ENCODE results near the gene RPS5.
"Not testable (repeated sequence)": the region's sequence is repeated elsewhere in the genome, so short reads cannot be mapped to it uniquely, and the experiment has no call there.

The RPS5 gene

GRCh38 chr19:58385313-58385890, 1.7 kb upstream of the RPS5 start:
- DNase-seq (ENCODE audit: low read depth in 2 of 2), result no peak

DNA sequence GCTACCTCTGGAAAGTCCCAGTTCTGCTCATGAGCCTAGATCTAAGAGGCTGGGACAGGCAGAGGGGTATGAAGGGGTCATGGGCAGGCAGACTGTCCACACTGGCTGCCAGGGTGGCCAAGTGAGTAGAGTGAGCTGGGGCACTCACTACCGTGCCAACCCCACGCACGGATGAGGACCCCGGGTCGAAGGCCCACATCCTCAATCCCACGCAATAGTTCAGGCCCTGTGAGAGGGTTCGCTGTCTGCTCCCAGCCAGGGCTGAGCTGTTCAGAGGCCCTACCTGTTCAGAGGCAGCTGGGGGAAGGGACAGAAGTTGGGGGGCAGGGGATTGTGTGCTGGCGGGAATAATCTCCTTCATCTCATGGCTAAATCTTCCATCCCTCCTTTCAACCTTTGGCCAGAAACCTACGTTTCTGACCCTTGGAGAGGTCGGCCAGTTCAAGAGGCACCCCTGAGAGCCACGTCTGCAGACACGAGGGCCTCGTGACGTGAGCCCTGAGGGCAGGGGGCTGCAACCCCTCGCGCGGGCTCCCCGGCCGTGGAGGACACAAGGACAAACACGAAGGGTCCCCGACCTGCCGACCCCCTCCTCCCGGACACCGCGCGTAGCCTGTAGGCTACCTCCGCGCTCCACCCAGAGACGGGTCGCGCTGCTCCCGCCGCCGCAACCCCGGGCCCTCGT, 1.0 kb upstream of the RPS5 start:
- no peak for DNase-seq (ENCODE audit: low read depth in 2 of 2)

GRCh38 chr19:58387338-58388174, 487 bp downstream of the RPS5 start:
- DNase-seq (ENCODE audit: low read depth in 2 of 2), result no peak

DNA sequence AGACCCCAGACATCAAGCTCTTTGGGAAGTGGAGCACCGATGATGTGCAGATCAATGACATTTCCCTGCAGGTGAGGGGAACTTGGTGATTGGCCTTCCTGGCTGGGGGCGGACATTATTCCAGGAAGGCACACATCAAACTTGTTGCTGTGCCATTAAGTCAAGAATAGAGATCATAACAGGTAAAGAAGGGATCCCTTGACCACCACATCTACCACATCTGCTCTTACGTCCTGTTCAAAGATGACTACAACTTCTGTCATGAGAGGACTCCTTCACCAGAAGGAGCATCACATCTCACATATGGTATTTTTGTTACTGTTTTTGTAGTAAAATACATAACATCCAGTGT, 1.1 kb downstream of the RPS5 start:
- DNase-seq (ENCODE audit: low read depth in 2 of 2), result no peak

- no peak for DNase-seq (ENCODE audit: low read depth in 2 of 2)
Measured at GRCh38 chr19:58392945-58393724, 6.1 kb downstream of the RPS5 start.

GRCh38 chr19:58393725-58394033, 6.6 kb downstream of the RPS5 start:
- no peak for DNase-seq (ENCODE audit: low read depth in 2 of 2)

DNA sequence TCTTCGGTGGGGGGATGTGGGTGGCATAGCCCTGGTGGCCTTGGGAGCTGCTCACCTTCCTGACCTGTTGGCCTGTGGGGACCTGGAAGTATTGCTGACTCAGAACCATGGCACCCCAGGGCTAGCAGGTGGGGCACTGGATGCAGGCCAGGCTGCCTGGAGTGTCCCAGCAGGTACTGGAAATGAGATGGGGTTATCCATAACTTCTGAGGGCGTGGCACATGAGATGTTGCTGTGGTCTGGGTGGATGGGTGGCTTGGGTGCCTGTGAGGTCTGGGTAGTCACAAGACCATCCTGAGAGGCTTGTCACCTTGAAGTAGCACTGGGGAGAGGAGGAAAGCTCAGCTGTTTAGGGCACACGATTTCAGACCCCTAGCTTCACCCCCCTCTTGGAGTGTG, 7.8 kb downstream of the RPS5 start:
- no peak for DNase-seq (ENCODE audit: low read depth in 2 of 2)

DNA sequence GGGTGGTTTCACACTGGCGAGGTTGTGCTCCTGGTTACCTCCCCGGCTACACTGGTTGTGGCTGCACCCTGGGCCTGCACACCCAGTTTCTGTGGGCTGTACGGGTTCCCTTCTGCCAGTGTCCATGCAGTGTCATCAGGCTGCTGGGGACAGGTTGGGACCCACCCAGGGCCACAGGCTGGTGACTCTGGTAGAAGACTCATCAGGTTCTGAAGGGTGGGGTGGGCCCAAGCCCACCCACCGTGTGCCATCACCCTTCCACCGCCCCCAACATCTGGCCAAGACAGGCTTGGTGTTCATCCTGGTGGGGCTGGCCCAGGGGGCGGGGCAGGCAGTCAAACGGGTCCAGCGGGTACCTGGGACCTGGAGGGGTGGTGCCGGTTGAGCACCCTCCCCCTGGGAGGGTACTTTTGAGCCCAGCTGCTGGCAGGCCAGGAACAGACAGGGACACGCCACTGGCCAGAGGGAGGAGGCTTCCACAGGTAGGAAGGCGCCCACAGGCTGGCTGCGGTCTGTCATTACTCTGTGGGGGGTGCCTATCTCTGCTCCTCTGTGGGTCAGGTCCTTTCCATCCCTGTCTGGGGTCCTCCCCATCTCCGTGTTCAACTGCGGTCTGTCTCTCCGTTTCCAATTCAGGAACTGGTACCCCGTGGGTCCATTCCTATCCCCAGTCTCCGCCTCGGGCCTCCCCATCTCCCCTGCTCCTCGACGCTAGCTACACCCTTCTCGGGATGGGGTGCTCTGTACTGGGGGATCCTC, 8.3 kb downstream of the RPS5 start, which contains the start of gene RNF225:
TSS of gene RNF225 (plus strand) at position 437 of the 759 bp plus-strand sequence. CDS start 434 bp downstream, outside the sequence.
- DNase-seq (ENCODE audit: low read depth in 2 of 2), result no peak

DNA sequence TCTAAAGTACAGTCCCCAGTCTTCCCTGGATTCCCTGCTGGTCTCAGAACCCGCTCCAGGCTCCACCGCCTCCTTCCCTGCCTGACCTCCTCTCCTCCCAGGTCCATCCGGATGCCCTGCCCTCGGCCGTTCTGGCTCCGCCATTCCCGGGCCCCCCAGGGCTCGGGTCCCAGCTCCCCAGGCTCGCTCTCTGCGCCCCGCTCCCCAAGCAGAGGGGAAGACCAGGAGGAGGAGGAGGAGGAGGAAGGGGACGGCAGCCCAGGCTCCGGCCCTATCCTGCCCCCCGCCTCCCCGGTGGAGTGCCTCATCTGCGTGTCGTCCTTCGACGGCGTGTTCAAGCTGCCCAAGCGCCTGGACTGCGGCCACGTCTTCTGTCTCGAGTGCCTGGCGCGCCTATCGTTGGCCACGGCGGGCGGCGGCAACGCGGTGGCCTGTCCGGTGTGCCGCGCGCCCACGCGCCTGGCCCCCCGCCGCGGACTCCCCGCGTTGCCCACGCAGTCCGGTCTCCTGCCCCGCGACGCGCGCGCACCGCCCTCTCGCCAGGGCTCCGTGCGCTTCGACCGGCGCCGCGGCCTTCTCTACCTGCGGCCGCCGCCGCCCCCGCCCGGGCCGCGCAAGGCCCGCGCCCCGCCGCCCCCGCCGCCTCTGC, 9.0 kb downstream of the RPS5 start:
- no peak for DNase-seq (ENCODE audit: low read depth in 2 of 2)

GRCh38 chr19:58396691-58397532, 9.8 kb downstream of the RPS5 start:
- no peak for DNase-seq (ENCODE audit: low read depth in 2 of 2)

DNA sequence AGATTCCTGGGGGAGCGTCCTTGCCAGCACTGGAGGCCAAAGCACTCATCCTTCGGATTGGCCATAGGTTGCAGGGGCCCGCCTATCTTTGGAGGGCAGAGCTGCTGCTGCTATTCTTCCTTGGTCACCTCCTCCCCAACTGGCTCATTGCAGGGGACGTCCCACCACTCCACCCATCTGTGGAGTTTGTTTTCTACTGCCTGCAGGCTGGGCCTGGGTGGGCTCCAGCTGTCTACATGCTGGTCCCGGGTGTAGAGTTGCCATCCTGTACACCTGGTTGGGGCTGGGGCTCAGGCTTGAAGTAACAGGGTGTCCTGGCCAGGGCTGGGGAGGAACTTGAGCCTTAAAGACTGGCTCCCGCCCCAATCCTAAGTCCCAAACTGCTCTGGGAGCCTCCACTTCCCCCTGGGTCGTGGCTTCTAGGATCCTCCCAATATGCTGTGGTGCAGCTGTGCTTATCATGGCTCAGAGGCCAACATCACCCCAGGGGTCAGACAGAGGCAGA, 10.5 kb downstream of the RPS5 start:
- no peak for DNase-seq (ENCODE audit: low read depth in 2 of 2)

DNA sequence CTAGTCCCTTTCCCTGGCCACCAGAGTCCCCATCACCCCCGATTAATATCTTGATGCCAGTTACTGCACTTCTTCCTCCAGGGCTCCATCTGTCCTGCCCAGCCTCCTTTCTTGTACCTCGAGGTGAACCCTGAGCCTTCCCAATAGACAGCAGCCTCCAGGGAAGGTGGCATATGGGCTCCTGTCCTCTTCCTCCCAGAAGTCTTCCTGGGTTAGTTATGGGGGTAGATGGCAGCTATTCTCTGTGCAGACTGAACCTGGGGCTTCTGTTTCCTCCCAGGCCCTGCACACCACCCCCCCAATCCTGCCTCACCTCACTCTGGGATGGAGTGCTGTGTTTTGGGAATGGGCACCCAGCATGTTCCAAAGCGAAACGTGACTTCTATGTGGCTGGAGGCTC, 11.0 kb downstream of the RPS5 start:
- no peak for DNase-seq (ENCODE audit: low read depth in 2 of 2)

DNA sequence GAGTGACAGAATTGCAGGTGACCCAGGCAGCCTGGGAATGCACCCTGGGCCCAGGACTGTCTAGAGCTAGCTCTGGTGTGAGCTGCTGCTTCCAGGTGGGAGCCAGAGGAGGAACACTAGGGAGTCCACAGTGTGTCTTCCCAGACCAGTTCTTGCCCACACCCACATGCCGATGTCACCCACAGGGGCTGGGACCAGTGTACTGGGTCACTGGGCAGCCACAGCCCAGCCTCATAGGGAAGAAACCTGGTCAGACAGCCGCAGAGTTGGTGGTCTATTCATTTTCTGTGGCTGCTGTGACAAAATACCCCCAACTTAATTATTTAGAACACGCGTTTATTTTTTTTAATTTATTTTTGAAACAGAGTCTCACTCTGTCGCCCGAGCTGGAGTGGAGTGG, 11.5 kb downstream of the RPS5 start:
- no peak for DNase-seq (ENCODE audit: low read depth in 2 of 2)

DNA sequence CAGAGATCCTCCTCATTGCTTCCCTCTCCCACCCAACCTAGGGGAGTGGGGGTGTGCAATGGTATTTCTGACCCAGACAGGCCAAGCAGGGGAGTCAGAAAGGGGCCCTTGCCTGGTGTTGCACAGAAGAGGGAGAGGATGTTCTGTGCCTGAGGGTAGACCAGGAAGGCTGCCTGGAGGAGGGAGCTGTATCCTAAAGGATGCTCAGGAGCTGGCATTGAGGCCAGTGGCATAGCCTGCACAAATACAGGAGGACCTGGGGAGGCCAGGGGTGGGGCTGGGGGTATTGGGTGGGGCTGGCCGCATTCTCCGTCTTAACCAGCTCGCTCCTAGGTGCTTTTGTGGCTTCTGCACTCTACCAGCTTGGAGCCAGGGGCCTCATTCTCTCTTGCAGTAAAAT, 12.8 kb downstream of the RPS5 start:
- DNase-seq (ENCODE audit: low read depth in 2 of 2), result no peak

- DNase-seq (ENCODE audit: low read depth in 2 of 2), result no peak
Measured at GRCh38 chr19:58400316-58400915, 13.3 kb downstream of the RPS5 start.

DNA sequence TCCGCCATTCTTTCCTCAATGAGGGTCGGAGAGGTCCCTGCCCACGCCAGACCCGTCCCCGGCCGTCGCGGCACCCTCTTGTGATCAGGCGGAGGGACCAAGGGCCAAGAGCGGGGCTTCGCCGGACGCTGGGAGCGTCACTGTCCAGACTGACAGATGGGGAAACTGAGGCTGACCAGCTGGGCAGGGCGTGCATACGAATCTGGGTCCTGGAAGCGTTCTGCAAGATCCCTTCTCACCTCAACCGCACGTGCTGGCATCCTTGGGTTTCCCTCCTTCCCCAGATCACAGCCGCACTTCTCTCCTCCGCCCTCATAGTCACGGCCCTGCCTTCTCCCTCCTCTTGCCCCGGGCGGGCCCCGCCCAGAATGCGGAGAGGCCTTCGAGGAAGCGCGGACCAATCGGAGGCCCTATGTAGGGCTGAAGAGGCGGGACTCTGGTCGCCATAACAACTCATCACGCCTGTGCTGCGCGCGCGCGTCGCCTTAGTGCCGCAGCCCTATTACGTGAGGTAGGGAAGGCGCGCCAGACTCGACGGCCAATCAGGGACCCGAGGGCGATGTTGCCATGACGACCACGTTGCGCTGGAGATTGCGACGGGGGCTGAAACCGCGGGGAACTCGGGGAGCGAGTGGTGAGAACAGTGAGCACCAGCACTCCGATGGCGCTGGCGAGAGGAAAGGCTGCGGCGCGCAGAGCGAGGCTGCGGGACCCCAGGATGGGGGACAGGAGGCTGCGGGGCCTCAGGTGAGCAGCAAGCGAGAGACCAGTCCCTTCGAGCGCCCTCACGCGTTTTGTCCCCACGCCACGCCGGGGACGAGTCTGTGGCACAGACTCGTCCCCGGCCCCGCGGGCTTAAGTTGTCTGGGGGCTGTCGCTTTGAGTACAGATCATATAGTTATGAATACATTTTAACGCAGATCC, 14.1 kb downstream of the RPS5 start:
- DNase-seq (ENCODE audit: low read depth in 2 of 2), result peak; percentile 98

- no peak for DNase-seq (ENCODE audit: low read depth in 2 of 2)
Measured at GRCh38 chr19:58401840-58402421, 14.9 kb downstream of the RPS5 start.

- not testable (repeated sequence) for DNase-seq (ENCODE audit: low read depth in 2 of 2)
Measured at GRCh38 chr19:58403920-58404478, 16.9 kb downstream of the RPS5 start.

All from activated CD8-positive, alpha-beta memory T cell treated with anti-CD3 and anti-CD28 coated beads for 4 hours (primary cell).